Activated B cell treated with CpG ODN at 0.5 μM for 24 hours (primary cell): ENCODE results near the gene CASP10. TPM values are rescaled to one million over a fixed set of nuclear protein-coding genes. Genes with fewer than 3 reads are reported as not detected.
A peak's percentile ranks its signal among the peaks of the same experiment; 100 is the strongest.
"Not testable (repeated sequence)": the region's sequence is repeated elsewhere in the genome, so short reads cannot be mapped to it uniquely, and the experiment has no call there.

Experiments
- ATAC-seq: fragments of 200-7000 bp; cut with Tn5 transposase; one replicate; pipeline ENCODE4 v1.10.0; 2021; ENCODE audit warnings: low read depth, mild to moderate bottlenecking, moderate library complexity
- CTCF ChIA-PET: fragments of 350-600 bp; sonication (Branson Sonifier 250); formaldehyde crosslinking; loops from one replicate; lab custom pipeline; 2021; ENCODE audit warnings: antibody characterized with exemption; lab: Charles Lee
- POLR2A ChIA-PET: fragments of 350-600 bp; sonication (Branson Sonifier 250); formaldehyde crosslinking; loops from one replicate; lab custom pipeline; 2021; ENCODE audit warnings: antibody characterized with exemption; lab: Charles Lee
- DNase-seq: peaks from one replicate; pipeline ENCODE4 v3.0.0; 2022
- H3K27ac Mint-ChIP-seq: one replicate; pipeline ENCODE4 v1.8.0; 2020; ENCODE audit warnings: mixed read lengths
- H3K27me3 Mint-ChIP-seq: one replicate; pipeline ENCODE4 v1.8.0; 2021; ENCODE audit warnings: mixed read lengths
- H3K36me3 Mint-ChIP-seq: one replicate; pipeline ENCODE4 v1.8.0; 2021; ENCODE audit warnings: low read depth, mixed read lengths
- H3K4me1 Mint-ChIP-seq: one replicate; pipeline ENCODE4 v1.8.0; 2021; ENCODE audit warnings: mixed read lengths
- H3K4me3 Mint-ChIP-seq: one replicate; pipeline ENCODE4 v1.8.0; 2020; ENCODE audit warnings: mild to moderate bottlenecking, mixed read lengths
- H3K9me3 Mint-ChIP-seq: one replicate; pipeline ENCODE4 v1.8.0; 2020; ENCODE audit warnings: mixed read lengths
- CTCF ChIP-seq: fragments of 200-600 bp; IDR thresholded peaks from one replicate; pipeline ENCODE4 v1.8.0; 2022; ENCODE audit warnings: antibody characterized with exemption, mild to moderate bottlenecking
- intact Hi-C: fragments of 100-400 bp; cut with micrococcal nuclease; formaldehyde crosslinking; loops from one replicate; pipeline ENCODE4 v1.15.1; 2024
- total RNA-seq: library from RNA; stranded (reverse); gene quantifications from 2 replicates; pipeline ENCODE4 v1.2.3, GENCODE V29; 2022

The CASP10 gene
- total RNA-seq, 1 donor from 2014 or later, result 13.8 TPM

GRCh38 chr2:201148434-201148990 is 34.4 kb upstream of the CASP10 start:
- DNase-seq (no peak), ATAC-seq (no peak)
- Mint-ChIP-seq H3K9me3 (no peaks in the 10 kb centered on the region), H3K4me1 (peaks cover 31% of the 10 kb centered on the region), H3K4me3 (no peak overlapping the region), H3K27me3 (no peaks in the 10 kb centered on the region), H3K27ac (peak overlapping the region; percentile 6), H3K36me3 (peaks cover 72% of the 10 kb centered on the region)
- POLR2A ChIA-PET, result interaction anchor here (1.1 to 1.7 kb wide), 3 partner anchors 10 to 32 kb away, joined by 3 to 5 read pairs (median 5); no protein-coding TSS in a partner anchor
- intact Hi-C loops, result loop anchor here (1.0 kb wide), 1 partner anchor 10 kb away; no protein-coding TSS in a partner anchor
- CTCF ChIA-PET, result interaction anchor here (0.9 to 1.3 kb wide), 3 partner anchors 9 to 84 kb away, joined by 3 to 5 read pairs (median 3); partner anchors contain the start of gene CFLAR
- TF ChIP-seq CTCF, result no peak

DNA sequence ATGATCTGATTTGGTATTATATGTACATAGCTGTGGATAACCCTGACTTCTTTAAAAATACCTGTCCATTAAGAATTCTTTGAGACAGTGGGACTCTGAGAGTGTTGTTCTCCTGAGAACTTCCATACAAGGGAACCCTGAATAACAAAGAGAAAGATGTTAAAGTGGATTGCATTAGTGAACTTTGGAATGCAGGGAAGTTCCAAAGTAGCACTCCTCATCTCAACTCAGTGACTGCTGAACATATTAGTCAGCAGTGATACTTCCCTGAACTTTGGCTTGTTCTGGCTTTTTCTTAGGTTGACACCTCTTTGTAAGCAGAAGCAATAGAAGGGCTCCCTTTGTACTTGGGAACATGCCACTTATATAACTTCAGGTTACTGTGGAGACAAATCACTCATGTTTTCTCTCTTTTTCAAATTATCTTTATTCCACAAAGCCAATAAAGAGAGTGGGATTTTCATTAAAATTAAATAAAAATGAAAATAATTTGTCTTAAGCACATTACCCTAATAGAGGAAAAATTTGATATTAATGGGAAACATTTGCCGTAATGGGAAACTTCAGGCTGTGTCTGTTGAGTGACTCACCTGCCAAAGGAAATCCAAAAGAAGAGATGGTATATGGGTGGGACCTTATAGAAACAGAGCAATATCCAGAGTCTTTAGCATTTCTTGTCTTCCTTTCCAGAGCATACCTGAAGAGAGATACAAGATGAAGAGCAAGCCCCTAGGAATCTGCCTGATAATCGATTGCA is 33.7 kb upstream of the CASP10 start:
- Mint-ChIP-seq H3K27me3 (no peaks in the 10 kb centered on the region), H3K27ac (no peak overlapping the region), H3K36me3 (peaks cover 70% of the 10 kb centered on the region), H3K4me1 (peaks cover 31% of the 10 kb centered on the region), H3K4me3 (no peak overlapping the region), H3K9me3 (no peaks in the 10 kb centered on the region)
- intact Hi-C loops, result no loop called here
- CTCF ChIA-PET, result interaction anchor here (0.9 to 1.2 kb wide), 2 partner anchors 9 to 33 kb away, joined by 3 read pairs; partner anchors contain the start of gene CFLAR
- POLR2A ChIA-PET, result interaction anchor here (1.1 to 7.4 kb wide), 5 partner anchors 9 to 285 kb away, joined by 3 to 84 read pairs (median 5); partner anchors contain the start of genes CFLAR and CLK1
- TF ChIP-seq CTCF, result no peak
- no peak for DNase-seq
- no peak for ATAC-seq

GRCh38 chr2:201149821-201150165 is 33.1 kb upstream of the CASP10 start:
- H3K4me3 Mint-ChIP-seq, intact Hi-C loops, DNase-seq, H3K27me3 Mint-ChIP-seq, H3K9me3 Mint-ChIP-seq, ATAC-seq: not testable (repeated sequence)
- POLR2A ChIA-PET, result interaction anchor here (1.4 to 7.4 kb wide), 3 partner anchors 12 to 285 kb away, joined by 3 to 84 read pairs (median 6); partner anchors contain the start of genes CFLAR and CLK1
- CTCF ChIA-PET, result interaction anchor here (1.0 kb wide), 1 partner anchor 32 kb away, joined by 3 read pairs; no protein-coding TSS in a partner anchor
- Mint-ChIP-seq H3K4me1 (peaks cover 36% of the 10 kb centered on the region), H3K36me3 (peaks cover 74% of the 10 kb centered on the region), H3K27ac (peak overlapping the region; percentile 35)

DNA sequence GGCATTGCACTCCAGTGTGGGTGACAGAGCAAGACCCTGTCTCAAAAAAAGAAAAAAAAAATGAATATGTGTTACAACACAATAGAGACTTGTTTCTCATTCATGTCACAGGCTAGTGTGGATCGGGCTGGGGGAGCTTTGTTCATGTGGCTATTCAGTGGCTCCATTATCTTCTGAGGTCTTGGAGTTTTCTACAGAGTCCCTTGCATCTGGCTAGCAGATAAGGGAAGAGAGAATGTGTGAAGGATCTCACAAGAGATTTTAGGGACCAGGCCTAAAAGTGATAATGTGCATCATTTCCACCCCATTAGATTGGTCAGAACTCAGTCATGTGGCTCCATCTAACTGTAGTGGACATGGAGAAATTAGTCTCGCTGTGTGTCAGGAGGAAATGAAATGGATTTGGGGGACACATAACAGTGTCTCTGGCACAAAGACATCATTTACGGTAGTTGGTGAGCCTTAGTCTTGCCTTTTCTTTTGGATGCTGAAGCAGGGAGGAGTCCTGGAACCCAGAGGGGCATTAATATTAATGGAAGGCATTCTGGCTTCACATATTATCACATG is 32.4 kb upstream of the CASP10 start:
- TF ChIP-seq CTCF, result no peak
- Mint-ChIP-seq H3K4me1 (peaks cover 44% of the 10 kb centered on the region), H3K9me3 (no peaks in the 10 kb centered on the region), H3K36me3 (peaks cover 75% of the 10 kb centered on the region), H3K27ac (peak overlapping the region; percentile 95), H3K4me3 (no peak overlapping the region), H3K27me3 (no peaks in the 10 kb centered on the region)
- intact Hi-C loops, result loop anchor here (1.0 kb wide), 1 partner anchor 32 kb away; no protein-coding TSS in a partner anchor
- POLR2A ChIA-PET, result interaction anchor here (0.5 to 7.4 kb wide), 6 partner anchors 13 to 286 kb away, joined by 3 to 84 read pairs (median 4); partner anchors contain the start of genes CFLAR and CLK1
- DNase-seq (no peak), ATAC-seq (no peak)
- CTCF ChIA-PET, result interaction anchor here (0.8 to 1.5 kb wide), 4 partner anchors 32 to 187 kb away, joined by 3 read pairs; partner anchors contain the start of gene ORC2
